Activated T-helper 17 cell treated with anti-CD3 and anti-CD28 coated beads, Interleukin-2, amount 50 U/mL, for 72 hours (primary cell): ENCODE measurements around the gene VAT1. TPM values are rescaled to one million over a fixed set of nuclear protein-coding genes. Genes with fewer than 3 reads are reported as not detected.
A peak's percentile ranks its signal among the peaks of the same experiment; 100 is the strongest.
"Not testable (repeated sequence)": the region's sequence is repeated elsewhere in the genome, so short reads cannot be mapped to it uniquely, and the experiment has no call there.

Source experiments
- ATAC-seq: fragments of 150-1000 bp; cut with Tn5 transposase; replicated peaks from 2 replicates; pipeline ENCODE4 v1.10.0; 2021; ENCODE audit warnings: mild to moderate bottlenecking, moderate library complexity
- H3K27ac Mint-ChIP-seq: one replicate; pipeline ENCODE4 v1.8.0; 2022; ENCODE audit warnings: mixed read lengths
- H3K27me3 Mint-ChIP-seq: one replicate; pipeline ENCODE4 v1.8.0; 2022; ENCODE audit warnings: mixed read lengths
- H3K36me3 Mint-ChIP-seq: one replicate; pipeline ENCODE4 v1.8.0; 2022; ENCODE audit warnings: low read depth, mild to moderate bottlenecking, mixed read lengths
- H3K4me1 Mint-ChIP-seq: one replicate; pipeline ENCODE4 v1.8.0; 2022; ENCODE audit warnings: mixed read lengths
- H3K4me3 Mint-ChIP-seq: one replicate; pipeline ENCODE4 v1.8.0; 2022; ENCODE audit warnings: mild to moderate bottlenecking, mixed read lengths
- H3K9me3 Mint-ChIP-seq: one replicate; pipeline ENCODE4 v1.8.0; 2022; ENCODE audit warnings: mixed read lengths
- total RNA-seq, 2 donors: library from RNA; stranded (reverse); gene quantifications; one replicate each; pipeline ENCODE4 v1.2.3, GENCODE V29; 2022

VAT1 gene
- total RNA-seq, 2 donors from 2014 or later: 30.9 to 36.5 TPM

GRCh38 chr17:43003542-43004172, 18.5 kb downstream of the VAT1 start:
- Mint-ChIP-seq H3K27me3 (no peaks in the 10 kb centered on the region), H3K36me3 (peaks cover 69% of the 10 kb centered on the region), H3K4me3 (no peak overlapping the region), H3K4me1 (no peaks in the 10 kb centered on the region), H3K27ac (no peak overlapping the region), H3K9me3 (no peaks in the 10 kb centered on the region)
- ATAC-seq: no peak

GRCh38 chr17:43000894-43001293, 21.3 kb downstream of the VAT1 start:
- not testable (repeated sequence) for H3K27ac Mint-ChIP-seq, H3K4me1 Mint-ChIP-seq, H3K27me3 Mint-ChIP-seq, H3K4me3 Mint-ChIP-seq, H3K9me3 Mint-ChIP-seq, ATAC-seq
- H3K36me3 Mint-ChIP-seq: peaks cover 69% of the 10 kb centered on the region

GRCh38 chr17:42999003-42999525, 23.1 kb downstream of the VAT1 start:
- ATAC-seq: no peak
- Mint-ChIP-seq H3K27me3 (no peaks in the 10 kb centered on the region), H3K4me3 (peak overlapping the region; percentile 83), H3K36me3 (peaks cover 74% of the 10 kb centered on the region), H3K27ac (peak overlapping the region; percentile 93), H3K4me1 (peaks cover 4% of the 10 kb centered on the region), H3K9me3 (no peaks in the 10 kb centered on the region)

- peak; percentile 97 for ATAC-seq
- H3K36me3 Mint-ChIP-seq: peaks cover 74% of the 10 kb centered on the region
- H3K9me3 Mint-ChIP-seq: no peaks in the 10 kb centered on the region
These were observed 23.9 kb downstream of the VAT1 start, which contains the start of gene RPL27 for GRCh38 chr17:42997984-42998938. Gene RPL27 (plus strand): TSS chr17:42998419. CDS start chr17:42998751, 332 bp downstream.

GRCh38 chr17:42997390-42997983, 24.7 kb downstream of the VAT1 start:
- ATAC-seq: no peak
- Mint-ChIP-seq H3K4me1 (peaks cover 4% of the 10 kb centered on the region), H3K9me3 (no peaks in the 10 kb centered on the region), H3K27ac (peak overlapping the region; percentile 93), H3K27me3 (no peaks in the 10 kb centered on the region), H3K36me3 (peaks cover 74% of the 10 kb centered on the region), H3K4me3 (peak overlapping the region; percentile 83)

More at GRCh38 chr17:42997984-42998938, 23.9 kb downstream of the VAT1 start, which contains the start of gene RPL27:
- Mint-ChIP-seq H3K27me3 (no peaks in the 10 kb centered on the region), H3K4me3 (peak within 1 kb of the TSS; percentile 83), H3K27ac (peak within 1 kb of the TSS; percentile 93), H3K4me1 (peaks cover 4% of the 10 kb centered on the region)

GRCh38 chr17:42993913-42994312, 28.3 kb downstream of the VAT1 start:
- peaks cover 74% of the 10 kb centered on the region for H3K36me3 Mint-ChIP-seq
- not testable (repeated sequence) for H3K9me3 Mint-ChIP-seq, H3K27ac Mint-ChIP-seq, H3K4me1 Mint-ChIP-seq, H3K27me3 Mint-ChIP-seq, H3K4me3 Mint-ChIP-seq, ATAC-seq

- Mint-ChIP-seq H3K27me3 (no peaks in the 10 kb centered on the region), H3K9me3 (no peaks in the 10 kb centered on the region), H3K4me1 (peaks cover 2% of the 10 kb centered on the region), H3K27ac (no peak overlapping the region), H3K36me3 (peaks cover 77% of the 10 kb centered on the region), H3K4me3 (no peak overlapping the region)
- no peak for ATAC-seq
These were observed 29.3 kb downstream of the VAT1 start for GRCh38 chr17:42992872-42993271.

GRCh38 chr17:42991471-42991870, 30.7 kb downstream of the VAT1 start:
- Mint-ChIP-seq H3K36me3 (peaks cover 91% of the 10 kb centered on the region), H3K4me3 (no peak overlapping the region), H3K27ac (no peak overlapping the region), H3K27me3 (no peaks in the 10 kb centered on the region), H3K9me3 (no peaks in the 10 kb centered on the region), H3K4me1 (no peaks in the 10 kb centered on the region)
- ATAC-seq: no peak

- H3K36me3 Mint-ChIP-seq: peaks cover 98% of the 10 kb centered on the region
- H3K27ac Mint-ChIP-seq: peak overlapping the region; percentile 18
- no peak for ATAC-seq
These were observed 32.2 kb downstream of the VAT1 start for GRCh38 chr17:42989726-42990652.

GRCh38 chr17:42989141-42989540, 33.0 kb downstream of the VAT1 start:
- no peak overlapping the region for H3K4me3 Mint-ChIP-seq
- no peaks in the 10 kb centered on the region for H3K4me1 Mint-ChIP-seq
- no peaks in the 10 kb centered on the region for H3K27me3 Mint-ChIP-seq
- no peak overlapping the region for H3K27ac Mint-ChIP-seq
- H3K9me3 Mint-ChIP-seq: no peaks in the 10 kb centered on the region
- no peak for ATAC-seq
- H3K36me3 Mint-ChIP-seq: peaks cover 99% of the 10 kb centered on the region

More at GRCh38 chr17:42989726-42990652, 32.2 kb downstream of the VAT1 start:
- Mint-ChIP-seq H3K4me3 (no peak overlapping the region), H3K9me3 (no peaks in the 10 kb centered on the region), H3K4me1 (no peaks in the 10 kb centered on the region), H3K27me3 (no peaks in the 10 kb centered on the region)

GRCh38 chr17:42985225-42985624, 37.0 kb downstream of the VAT1 start:
- H3K27me3 Mint-ChIP-seq: no peaks in the 10 kb centered on the region
- peaks cover 11% of the 10 kb centered on the region for H3K4me1 Mint-ChIP-seq
- no peak overlapping the region for H3K4me3 Mint-ChIP-seq
- no peak for ATAC-seq
- H3K36me3 Mint-ChIP-seq: peaks cover 97% of the 10 kb centered on the region
- H3K27ac Mint-ChIP-seq: no peak overlapping the region
- no peaks in the 10 kb centered on the region for H3K9me3 Mint-ChIP-seq

- Mint-ChIP-seq H3K4me1 (peaks cover 17% of the 10 kb centered on the region), H3K36me3 (peaks cover 70% of the 10 kb centered on the region), H3K27ac (no peak overlapping the region), H3K27me3 (no peaks in the 10 kb centered on the region), H3K9me3 (no peaks in the 10 kb centered on the region), H3K4me3 (peak overlapping the region; percentile 93)
- ATAC-seq: no peak
These were observed 39.9 kb downstream of the VAT1 start for GRCh38 chr17:42982266-42982665.

GRCh38 chr17:42980766-42981397, 41.3 kb downstream of the VAT1 start:
- H3K9me3 Mint-ChIP-seq: no peaks in the 10 kb centered on the region
- peaks cover 58% of the 10 kb centered on the region for H3K36me3 Mint-ChIP-seq
- peak; percentile 88 for ATAC-seq
- H3K4me3 Mint-ChIP-seq: peak overlapping the region; percentile 93
- peak overlapping the region; percentile 95 for H3K27ac Mint-ChIP-seq
- peaks cover 17% of the 10 kb centered on the region for H3K4me1 Mint-ChIP-seq
- no peaks in the 10 kb centered on the region for H3K27me3 Mint-ChIP-seq
